Peyer's patch (tissue), 4 donors: Measurements from ENCODE around the gene HLCS.

ENCODE experiments used
- POLR2A ChIP-seq, 2 donors: fragments of 450-650 bp; IDR thresholded peaks; one replicate each; pipeline ENCODE4 v1.5.1; 2017; ENCODE audit warnings: antibody characterized with exemption in 2 of 2, mild to moderate bottlenecking in 2 of 2, moderate library complexity in 2 of 2
- TF ChIP-seq, protein P1 (sequence below), 6 experiments: fragments of 450-650 bp in 4 of 6; fragments of 200-600 bp in 2 of 6; sonication (generic) in 1 of 6; IDR thresholded peaks; one replicate each; pipeline ENCODE4 v1.5.1; 2017 to 2019; ENCODE audit warnings: antibody characterized with exemption in 6 of 6, mild to moderate bottlenecking in 3 of 6, moderate library complexity in 1 of 6

DNA sequence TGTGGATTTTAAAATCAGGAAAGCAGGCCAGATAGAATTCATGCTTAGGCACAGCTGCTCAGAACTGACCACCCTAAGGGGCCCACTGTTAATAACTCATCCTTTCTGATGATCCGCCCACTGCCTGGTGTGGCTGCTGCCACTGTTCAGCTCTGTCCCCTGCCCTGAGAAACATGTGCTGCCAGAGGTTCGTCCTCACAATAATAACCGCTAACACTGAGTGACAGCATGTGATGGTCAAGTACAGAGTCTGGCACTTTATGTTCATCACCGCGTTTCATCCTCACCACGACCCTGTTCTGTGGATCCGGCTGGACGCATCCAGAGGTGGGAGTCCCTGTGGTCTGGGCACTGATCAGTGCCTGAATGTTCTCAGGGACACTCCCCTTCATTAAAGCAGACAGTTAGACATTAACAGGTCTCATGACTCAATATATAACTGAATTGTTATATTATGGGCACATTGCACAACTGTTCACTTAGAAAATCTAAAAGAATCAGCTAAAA, 159.0 kb downstream of the HLCS start:
- TF ChIP-seq, protein P1, sequence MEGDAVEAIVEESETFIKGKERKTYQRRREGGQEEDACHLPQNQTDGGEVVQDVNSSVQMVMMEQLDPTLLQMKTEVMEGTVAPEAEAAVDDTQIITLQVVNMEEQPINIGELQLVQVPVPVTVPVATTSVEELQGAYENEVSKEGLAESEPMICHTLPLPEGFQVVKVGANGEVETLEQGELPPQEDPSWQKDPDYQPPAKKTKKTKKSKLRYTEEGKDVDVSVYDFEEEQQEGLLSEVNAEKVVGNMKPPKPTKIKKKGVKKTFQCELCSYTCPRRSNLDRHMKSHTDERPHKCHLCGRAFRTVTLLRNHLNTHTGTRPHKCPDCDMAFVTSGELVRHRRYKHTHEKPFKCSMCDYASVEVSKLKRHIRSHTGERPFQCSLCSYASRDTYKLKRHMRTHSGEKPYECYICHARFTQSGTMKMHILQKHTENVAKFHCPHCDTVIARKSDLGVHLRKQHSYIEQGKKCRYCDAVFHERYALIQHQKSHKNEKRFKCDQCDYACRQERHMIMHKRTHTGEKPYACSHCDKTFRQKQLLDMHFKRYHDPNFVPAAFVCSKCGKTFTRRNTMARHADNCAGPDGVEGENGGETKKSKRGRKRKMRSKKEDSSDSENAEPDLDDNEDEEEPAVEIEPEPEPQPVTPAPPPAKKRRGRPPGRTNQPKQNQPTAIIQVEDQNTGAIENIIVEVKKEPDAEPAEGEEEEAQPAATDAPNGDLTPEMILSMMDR (IDR thresholded peaks at IDR 0.05): no peak
- TF ChIP-seq POLR2A (IDR thresholded peaks at IDR 0.05): no peak
